Measurements from ENCODE around the gene INPP4B.

DNA sequence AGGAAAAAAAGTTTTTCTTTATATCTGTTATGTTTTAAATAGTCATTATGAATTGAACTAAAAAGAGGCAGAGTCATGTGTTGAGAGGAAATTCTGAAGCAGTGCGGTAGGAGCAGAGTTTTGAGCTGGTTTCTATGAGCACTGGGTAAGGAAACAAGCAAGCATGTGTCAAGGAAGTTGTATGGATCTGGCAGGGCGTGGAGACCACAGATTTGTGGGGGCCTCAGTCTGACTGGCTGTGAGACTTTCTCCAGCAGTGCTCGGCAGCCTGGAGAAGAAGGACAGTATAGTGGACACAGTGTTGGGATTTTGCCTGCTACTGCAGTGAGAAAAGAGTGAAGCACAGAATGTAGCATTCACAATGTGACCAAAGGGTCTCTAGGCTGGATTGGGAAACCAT lies 399.1 kb downstream of the INPP4B start:
- TF ChIP-seq CTCF (IDR thresholded peaks at IDR 0.05) = no peak
- no peak for TF ChIP-seq POLR2A (IDR thresholded peaks at IDR 0.05)

All from body of pancreas (tissue), 4 donors.